HUES48 (cell line): ENCODE results near the gene DUOX1.

ENCODE experiments used
- H3K27ac ChIP-seq: one replicate; pipeline ENCODE4 v1.7.0; 2013; ENCODE audit warnings: low read depth, low read length, inconsistent platforms
- H3K27me3 ChIP-seq: 2 replicates; pipeline ENCODE4 v1.6.1; 2013; ENCODE audit warnings: mild to moderate bottlenecking, low read length; ENCODE audit not compliant: control insufficient read depth, insufficient read depth
- H3K36me3 ChIP-seq: 2 replicates; pipeline ENCODE4 v1.6.1; 2013; ENCODE audit warnings: low read length; ENCODE audit not compliant: control insufficient read depth, insufficient read depth
- H3K4me1 ChIP-seq: 2 replicates; pipeline ENCODE4 v1.6.1; 2013; ENCODE audit warnings: mild to moderate bottlenecking, low read length; ENCODE audit not compliant: control insufficient read depth, insufficient read depth
- H3K4me3 ChIP-seq: 2 replicates; pipeline ENCODE4 v1.5.1; 2013; ENCODE audit warnings: mild to moderate bottlenecking, low read depth, low read length
- H3K9ac ChIP-seq: 2 replicates; pipeline ENCODE4 v1.6.1; 2013; ENCODE audit warnings: mild to moderate bottlenecking, low read depth, low read length, moderate library complexity
- H3K9me3 ChIP-seq: 2 replicates; pipeline ENCODE4 v1.6.1; 2013; ENCODE audit warnings: low read length; ENCODE audit not compliant: control insufficient read depth, insufficient read depth

DUOX1 gene

DNA sequence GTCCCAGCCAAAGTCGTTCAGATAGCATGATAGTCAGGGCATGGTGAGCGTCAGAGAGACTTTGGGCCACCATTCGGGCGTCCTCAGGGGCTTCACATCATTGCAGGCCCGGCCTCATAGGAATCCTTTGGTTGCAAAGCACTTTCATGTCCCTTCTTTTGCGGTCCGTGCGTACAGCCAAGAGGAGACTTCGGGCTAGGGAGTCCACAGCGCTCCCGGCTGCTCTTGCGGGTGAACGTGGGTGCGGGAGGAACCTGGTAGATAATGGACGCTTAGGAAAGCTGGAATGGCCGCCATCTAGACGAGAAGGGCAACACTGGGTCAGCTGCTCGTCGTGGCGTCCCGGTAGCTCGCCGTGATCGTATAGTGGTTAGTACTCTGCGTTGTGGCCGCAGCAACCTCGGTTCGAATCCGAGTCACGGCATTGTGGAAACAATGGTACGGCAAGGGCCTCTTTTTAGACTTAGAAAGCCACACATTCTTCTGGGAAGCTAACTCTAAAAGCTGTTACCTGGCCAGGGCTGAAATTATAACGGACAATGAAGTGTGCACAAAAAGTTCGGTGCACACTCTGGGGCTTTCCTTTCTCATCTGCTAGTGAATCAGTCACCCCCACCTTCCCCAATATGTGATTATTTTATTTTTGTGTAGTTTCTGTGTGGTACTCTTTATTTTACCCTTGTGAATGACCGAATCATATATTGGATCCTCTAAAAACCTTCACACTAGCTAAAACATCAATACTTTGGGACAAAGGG lies 71.2 kb downstream of the DUOX1 start:
- H3K9me3 ChIP-seq: no peaks in the 10 kb centered on the region
- H3K36me3 ChIP-seq: no peaks in the 10 kb centered on the region
- H3K27ac ChIP-seq: peak overlapping the region; percentile 90
- H3K4me1 ChIP-seq: 0 out of 2 replicates have a peak, but pooled peaks cover 6% of the 10 kb centered on the region
- H3K27me3 ChIP-seq: no peaks in the 10 kb centered on the region; the same call in 1 of the 2 replicates
- peak overlapping the region; percentile 67 for H3K9ac ChIP-seq
- H3K4me3 ChIP-seq: peak overlapping the region; percentile 92

DNA sequence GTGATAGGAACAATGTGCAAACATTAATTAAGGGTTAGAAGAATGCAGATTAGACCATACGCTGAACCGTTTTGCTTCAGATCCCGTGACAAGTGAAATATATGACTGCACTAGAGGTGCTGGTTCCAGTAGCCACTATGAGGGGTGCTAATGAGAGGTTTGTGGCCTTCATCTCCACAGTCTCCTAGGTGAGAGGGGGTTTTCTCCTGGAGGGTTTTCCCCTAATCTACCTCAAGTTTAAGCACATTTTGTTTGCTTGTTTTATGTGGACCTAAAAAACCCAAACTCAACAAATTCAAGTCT lies 71.7 kb downstream of the DUOX1 start:
- Histone ChIP-seq H3K27me3 (no peaks in the 10 kb centered on the region; the same call in 1 of the 2 replicates), H3K9me3 (no peaks in the 10 kb centered on the region), H3K9ac (no peak overlapping the region), H3K27ac (peak overlapping the region; percentile 18), H3K4me1 (0 out of 2 replicates have a peak, but pooled peaks cover 6% of the 10 kb centered on the region), H3K36me3 (no peaks in the 10 kb centered on the region), H3K4me3 (peak overlapping the region; percentile 92; the same call in 1 of the 2 replicates)

DNA sequence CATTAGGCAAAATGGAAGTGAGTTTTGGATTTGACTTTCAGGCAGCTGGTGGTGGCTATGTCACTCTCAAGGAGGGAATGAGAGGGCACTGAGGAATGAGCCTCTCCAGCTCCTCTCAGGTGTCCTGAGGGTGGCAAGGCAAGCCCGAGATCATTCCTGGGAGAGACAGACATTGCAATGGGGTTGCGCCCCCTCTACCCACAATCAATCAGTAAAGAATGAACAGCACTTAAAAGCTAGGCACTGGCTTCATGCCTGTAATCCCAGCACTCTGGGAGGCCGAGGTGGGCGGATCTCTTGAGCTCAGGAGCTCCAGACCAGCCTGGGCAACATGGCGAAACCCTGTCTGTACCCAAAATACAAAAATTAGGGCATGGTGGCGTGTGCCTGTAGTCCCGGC lies 72.1 kb downstream of the DUOX1 start:
- Histone ChIP-seq H3K4me3 (no peak overlapping the region), H3K36me3 (no peaks in the 10 kb centered on the region), H3K27ac (peak overlapping the region; percentile 18), H3K27me3 (no peaks in the 10 kb centered on the region; the same call in 1 of the 2 replicates), H3K4me1 (0 out of 2 replicates have a peak, but pooled peaks cover 6% of the 10 kb centered on the region), H3K9ac (no peak overlapping the region), H3K9me3 (no peaks in the 10 kb centered on the region)

DNA sequence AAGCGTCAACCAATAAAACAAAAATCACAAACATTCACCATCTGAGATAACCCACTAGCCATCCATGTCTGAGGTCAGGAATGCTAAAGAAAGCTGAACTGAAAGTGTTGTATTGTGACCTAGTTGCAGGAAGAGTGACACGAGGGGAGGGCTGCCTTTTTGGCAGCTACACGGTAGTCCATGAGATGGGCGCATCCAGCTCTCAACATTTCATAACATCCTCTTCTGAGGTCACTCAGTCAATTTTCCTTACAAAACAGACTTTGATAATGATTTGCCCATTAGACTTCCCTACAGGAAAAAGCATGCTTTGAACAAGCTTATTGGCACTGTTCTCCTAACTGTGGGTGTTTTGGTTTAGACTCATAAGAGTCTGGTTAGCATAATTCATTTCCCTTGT lies 73.4 kb downstream of the DUOX1 start:
- no peaks in the 10 kb centered on the region for H3K9me3 ChIP-seq
- H3K36me3 ChIP-seq: no peaks in the 10 kb centered on the region
- no peak overlapping the region for H3K9ac ChIP-seq
- 0 out of 2 replicates have a peak, but pooled peaks cover 6% of the 10 kb centered on the region for H3K4me1 ChIP-seq
- H3K27ac ChIP-seq: no peak overlapping the region
- no peaks in the 10 kb centered on the region; the same call in 1 of the 2 replicates for H3K27me3 ChIP-seq
- no peak overlapping the region for H3K4me3 ChIP-seq

DNA sequence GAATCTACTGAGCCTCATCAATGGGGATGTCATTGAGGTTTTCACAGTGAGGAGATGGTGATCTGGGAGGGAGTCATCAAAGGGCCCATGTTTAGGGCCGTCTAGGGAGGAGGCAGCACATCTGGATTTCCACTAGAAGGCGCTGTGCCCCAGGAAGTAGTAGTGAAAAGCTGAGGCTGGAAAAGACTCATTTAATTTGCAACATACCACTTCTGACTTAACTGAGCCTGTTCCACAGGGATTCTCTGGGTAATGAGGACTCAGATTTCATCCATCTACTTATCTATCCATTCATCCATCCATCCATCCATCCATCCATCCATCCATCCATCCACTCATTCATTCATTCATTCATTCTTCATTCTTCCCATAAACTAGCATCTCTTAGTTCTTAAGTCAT lies 75.4 kb downstream of the DUOX1 start:
- Histone ChIP-seq H3K9me3 (no peaks in the 10 kb centered on the region), H3K36me3 (no peaks in the 10 kb centered on the region), H3K4me3 (no peak overlapping the region), H3K4me1 (0 out of 2 replicates have a peak, but pooled peaks cover 6% of the 10 kb centered on the region), H3K27ac (no peak overlapping the region), H3K9ac (no peak overlapping the region), H3K27me3 (no peaks in the 10 kb centered on the region)

DNA sequence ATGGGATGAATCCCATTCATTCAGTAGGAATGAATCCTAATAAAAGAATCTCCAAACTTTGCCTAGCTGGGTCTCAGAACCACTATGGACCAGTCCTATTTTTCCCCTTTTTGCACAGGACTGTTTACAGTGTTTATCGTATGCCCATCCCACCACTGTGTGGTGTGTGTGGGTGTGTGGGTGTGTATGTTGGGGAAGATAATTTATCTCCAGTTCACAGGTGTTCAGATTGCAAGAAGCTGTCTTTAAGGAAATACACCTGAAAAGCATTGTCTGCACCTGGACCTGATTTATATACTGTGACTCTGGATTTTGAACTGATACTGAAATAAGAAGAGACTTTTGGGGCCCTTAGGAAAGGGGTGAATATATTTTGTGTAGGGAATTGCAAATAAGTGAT lies 82.7 kb downstream of the DUOX1 start:
- Histone ChIP-seq H3K36me3 (no peaks in the 10 kb centered on the region), H3K9ac (no peak overlapping the region), H3K9me3 (no peaks in the 10 kb centered on the region), H3K4me3 (no peak overlapping the region), H3K4me1 (no peaks in the 10 kb centered on the region), H3K27ac (no peak overlapping the region), H3K27me3 (no peaks in the 10 kb centered on the region)
